GM18909 (cell line): Measurements from ENCODE around the gene PLD6.
"Not testable (repeated sequence)": the region's sequence is repeated elsewhere in the genome, so short reads cannot be mapped to it uniquely, and the experiment has no call there.

Experiments
- ATAC-seq: cut with Tn5 transposase; IDR thresholded peaks from one replicate; pipeline ENCODE4 v1.9.1; 2021; ENCODE audit warnings: mild to moderate bottlenecking; ENCODE audit not compliant: unreplicated experiment, poor library complexity

PLD6 gene

DNA sequence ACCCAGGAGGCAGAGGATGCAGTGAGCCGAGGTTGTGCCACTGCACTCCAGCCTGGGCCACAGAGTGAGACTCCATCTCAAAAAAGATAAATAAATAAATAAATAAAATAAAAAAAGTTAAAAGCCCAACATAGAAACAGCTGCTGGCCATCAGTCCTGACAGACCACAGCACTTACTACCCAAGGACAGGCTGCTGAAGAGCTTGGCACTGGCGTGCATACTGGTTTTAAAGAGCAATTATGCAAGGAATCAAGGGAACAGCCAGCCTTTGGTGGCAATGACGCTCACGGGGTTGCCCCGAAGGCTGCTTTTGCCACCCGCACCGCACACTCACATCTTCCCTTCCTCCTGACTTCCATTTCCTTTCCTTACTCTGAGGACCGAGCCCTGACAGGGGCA, 4.2 kb downstream of the PLD6 start:
- no peak for ATAC-seq

DNA sequence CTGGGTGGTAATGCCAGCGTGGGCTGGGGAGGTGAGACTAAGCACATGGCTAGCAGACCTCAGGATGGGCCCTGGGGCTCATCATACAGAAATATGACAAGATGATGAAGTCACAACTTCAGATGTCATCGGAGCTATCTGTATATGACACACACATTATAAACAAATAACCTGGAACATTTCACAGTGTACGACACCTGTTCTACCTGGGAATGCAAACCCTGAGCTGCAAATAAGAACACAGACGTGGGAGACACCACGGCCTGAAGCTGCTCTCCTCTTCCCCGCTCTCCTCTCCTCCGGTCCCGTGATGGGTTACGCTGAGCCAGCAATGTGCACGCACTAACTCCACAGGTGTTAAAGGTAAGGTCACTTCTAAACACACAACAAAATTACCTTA, 4.9 kb downstream of the PLD6 start:
- ATAC-seq = no peak

DNA sequence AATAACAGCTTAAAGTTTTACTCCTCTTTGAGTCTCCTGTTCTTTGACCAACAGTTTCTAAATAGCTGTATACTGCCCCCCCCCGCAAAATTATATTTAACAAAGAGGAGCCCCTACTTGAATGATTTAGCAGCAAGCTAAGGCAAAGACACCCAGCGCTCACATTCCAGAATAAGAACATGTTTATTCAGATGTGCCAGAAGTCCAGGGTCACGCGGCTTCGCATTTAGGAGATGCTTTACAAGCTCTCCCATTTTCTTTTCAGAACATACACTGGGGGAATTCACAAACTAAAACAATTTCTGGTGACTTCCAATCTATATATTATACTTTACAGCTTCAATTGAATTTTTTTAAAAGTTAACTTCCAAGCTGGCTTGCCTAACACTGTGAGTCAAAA, 5.3 kb downstream of the PLD6 start:
- no peak for ATAC-seq

DNA sequence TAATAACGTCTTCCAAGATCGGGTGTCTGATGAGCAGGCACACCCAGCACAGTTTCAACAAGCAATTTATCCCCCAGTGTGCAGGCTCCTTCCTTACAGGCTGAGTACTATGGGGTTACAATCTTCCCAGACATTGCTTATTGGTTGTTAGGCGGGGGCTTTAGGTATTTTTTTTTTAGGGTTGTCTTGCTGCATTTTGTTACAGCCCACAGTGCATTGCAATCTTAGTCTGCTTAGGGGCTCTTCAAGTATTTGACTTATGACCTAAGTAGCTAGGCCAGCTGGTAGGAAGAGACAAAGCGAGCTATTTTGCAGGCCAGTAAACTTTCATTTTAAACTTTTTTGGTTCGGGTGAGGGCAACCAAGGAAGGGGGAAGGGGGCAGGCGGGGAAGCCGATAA, 5.8 kb downstream of the PLD6 start:
- no peak for ATAC-seq

DNA sequence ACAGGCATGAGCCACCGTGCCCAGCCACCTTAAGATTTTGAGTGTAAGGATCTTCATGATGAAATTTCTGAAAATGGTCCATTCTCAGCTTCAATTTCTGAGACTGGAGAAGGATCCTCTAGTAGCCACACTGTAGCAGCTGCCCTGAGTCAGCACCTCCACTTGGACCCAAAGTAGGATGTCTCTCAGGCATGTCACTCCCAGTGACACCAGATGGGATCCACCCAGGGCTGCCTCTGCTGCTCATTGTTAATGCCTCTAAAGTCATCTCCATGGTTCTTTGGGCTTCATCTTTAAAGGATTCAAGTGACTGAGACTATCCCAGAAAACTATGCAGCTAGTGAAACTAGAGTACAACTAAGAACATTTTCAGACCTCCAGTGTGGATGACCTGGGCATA, 7.9 kb downstream of the PLD6 start:
- no peak for ATAC-seq

DNA sequence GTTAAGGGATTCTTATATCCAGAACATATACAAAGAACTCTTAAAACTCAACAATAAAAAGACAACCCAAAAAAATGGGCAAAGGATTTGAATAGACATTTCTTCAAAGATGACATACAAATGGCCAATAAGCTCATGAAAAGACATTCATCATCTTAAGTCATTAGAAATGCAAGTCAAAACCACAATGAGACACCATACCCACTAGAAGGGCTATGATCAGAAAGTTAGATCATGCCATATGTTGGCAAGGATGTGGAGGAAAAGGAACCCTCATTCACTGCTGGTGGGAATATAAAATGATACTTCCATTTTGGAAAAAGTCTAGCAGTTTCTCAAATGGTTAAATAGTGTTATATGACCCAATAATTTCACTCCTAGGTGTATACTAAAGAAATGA, 9.4 kb downstream of the PLD6 start:
- ATAC-seq = no peak

DNA sequence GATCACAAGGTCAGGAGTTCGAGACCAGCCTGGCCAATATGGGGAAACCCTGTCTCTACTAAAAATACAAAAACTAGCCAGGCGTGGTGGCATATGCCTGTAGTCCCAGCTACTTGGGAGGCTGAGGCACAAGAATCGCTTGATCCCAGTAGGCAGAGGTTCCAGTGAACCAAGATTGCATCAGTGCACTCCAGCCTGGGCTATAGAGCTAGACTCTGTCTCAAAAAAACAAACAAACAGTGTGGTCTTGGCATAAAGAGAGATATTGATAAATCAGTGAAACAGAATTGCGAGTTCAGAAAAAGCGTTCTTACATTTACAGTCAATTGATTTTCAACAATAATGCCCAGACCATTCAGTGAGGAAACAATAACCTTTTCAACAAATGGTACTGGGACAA, 10.7 kb downstream of the PLD6 start:
- ATAC-seq = not testable (repeated sequence)

DNA sequence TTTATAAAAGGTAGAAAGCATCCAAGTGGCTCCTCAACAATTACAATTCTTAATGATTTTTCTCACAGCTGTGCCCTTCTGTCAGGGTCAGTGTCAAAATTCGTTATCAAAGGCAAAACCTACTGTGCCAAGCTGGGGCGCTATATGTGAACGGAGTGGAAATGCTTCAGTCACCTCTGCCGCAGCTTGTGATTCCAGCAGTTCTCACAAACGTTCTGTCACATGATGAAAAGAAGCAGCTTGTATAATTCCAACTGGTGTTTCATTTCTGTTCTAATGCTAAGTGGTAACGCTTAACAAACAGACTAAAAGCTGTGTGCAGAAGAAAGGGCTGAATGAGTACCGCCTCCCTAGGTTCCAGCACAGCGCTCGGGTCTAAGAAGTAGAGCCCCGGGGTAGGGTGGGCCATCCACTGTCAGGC, 14.2 kb downstream of the PLD6 start:
- ATAC-seq = no peak

DNA sequence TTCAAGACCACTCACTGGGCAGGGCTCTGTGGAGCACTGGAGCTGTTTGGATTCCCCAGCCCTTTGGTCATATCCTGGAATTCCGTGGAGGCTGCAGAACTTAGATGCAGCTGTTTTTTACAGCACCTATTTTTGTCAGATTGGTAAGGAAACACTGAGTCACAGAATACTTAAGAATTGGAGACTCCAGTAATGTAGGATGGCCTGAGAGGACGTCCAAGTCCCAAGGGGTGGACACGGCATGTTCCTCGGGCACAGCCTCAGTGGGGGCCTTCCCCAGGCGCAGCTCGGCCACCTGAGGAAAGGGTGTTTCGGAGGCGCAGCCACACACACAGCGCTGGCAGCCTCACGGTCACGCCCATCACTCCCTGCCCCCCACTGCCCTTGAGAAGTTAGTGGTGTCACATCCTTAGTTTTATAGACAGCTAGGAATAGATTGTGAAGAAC, 14.8 kb downstream of the PLD6 start:
- ATAC-seq = no peak

DNA sequence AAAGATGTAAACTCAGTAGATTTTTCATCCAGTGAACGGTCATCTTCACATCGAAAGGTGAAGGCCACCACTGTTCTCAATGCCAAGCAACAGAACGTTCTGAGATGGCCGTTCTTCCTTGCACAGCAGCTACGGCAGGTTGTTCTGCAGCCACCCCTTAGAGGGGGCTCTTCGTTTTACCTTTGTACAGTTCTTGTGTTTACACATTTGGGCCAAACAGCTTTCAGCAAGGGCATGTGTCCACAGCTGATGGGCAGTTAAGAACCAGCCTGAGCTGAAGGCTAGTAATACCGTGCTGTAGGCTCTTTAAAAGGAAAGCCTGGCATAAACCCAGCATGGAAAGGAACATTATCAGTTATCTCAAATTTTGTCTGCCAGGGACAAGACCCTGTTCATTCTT, 15.9 kb downstream of the PLD6 start:
- ATAC-seq = no peak

DNA sequence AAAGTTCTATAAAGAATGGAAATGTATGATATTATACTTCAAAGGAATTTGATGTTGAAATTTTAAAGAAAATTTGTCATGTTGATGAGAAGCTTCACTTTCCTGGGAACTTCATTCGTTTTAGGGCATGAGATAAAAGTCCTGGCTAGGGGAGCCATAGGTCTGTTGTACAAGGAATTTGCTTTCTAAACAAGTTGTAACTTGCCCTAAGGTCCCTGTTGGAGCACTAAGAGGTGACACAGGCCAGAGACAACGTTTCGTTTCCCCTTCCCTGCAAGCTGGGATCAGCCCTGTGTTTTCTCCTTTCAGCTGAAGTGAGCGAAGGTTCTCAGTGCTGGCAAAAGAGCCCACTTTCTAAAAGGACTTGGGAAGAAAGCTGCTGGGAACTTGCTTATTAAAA, 16.6 kb downstream of the PLD6 start:
- ATAC-seq = no peak

DNA sequence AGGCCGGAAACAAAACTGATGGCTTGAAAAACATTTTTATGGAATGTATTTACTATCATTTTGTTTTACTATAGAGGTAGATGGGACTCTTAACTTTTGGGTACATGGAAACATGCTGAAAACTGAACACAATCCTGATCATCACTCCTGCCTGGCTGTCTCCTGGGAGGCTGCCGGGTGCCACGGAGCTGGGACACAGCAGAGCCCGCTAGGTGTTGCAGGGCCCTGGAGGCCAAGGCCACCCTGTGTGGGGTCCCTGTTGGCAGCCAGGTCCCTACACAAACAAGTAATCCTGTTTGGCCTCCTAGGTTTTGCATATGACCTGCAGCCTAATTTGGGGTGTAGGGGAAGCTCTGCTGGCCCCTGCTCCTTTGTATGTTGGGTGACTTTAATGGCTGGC, 17.5 kb downstream of the PLD6 start:
- ATAC-seq = no peak

DNA sequence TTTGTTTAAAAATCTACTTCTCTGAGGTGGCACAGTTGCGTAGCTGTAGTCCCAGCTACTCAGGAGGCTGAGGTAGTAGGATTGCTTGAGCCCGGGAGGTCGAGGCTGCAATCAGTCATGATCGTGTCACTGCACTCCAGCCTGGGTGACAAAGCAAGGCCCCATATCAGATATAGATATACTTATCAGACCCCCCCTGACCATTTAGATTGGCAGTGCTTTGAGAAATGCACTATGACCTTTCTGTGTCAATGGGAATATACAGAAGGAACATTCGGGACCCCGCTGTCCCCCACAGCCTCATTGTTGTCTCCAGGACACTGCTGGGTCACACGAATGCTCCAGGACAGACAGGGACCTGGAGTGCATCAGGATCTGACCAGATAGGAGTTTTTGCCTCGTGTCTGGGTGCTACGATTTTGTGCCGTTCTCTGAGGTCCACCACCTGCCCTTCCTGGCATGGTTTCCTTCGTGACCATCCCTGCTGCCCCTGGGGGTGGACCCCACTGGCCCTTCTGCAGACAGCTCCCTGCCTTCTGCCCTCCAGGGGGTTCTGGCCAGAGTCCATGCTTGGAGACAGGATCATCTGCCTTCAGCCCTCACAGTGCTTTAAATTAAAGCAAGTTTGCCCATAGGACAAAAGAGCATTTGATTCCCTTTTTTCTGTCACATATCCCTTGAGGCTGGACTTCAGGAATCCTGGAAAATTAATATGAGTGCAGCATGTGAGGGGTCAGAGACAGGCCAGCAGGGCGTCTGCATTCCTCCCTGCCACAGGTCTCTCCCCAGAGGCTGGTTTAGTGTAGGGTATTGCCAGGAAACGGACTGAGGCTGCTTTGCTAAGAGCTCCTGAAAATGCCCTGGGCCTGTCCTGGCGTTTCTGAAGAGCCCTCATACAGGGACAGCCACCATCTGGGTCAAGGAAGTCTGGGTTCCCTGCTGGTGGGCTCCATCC, 19.3 kb downstream of the PLD6 start:
- no peak for ATAC-seq

DNA sequence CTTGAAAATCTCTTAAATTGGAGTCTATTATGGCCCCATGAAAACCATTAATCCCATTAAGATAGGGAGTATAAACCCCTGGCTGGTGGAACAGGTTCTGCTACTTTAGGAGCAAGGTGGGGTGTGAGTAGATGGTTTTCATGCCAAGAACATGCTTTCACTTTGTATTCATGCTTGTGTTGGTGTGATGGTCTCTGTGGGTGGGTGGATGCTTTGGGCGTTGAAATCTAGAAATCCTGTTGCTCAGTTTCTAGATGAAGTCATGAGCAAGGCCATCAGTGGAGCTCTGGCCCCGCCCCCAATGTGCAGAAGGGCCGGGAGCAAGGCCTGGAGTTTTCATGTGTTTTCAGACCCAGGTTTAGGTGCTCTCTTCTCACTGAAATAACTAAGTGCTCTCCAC, 20.1 kb downstream of the PLD6 start:
- ATAC-seq = no peak

DNA sequence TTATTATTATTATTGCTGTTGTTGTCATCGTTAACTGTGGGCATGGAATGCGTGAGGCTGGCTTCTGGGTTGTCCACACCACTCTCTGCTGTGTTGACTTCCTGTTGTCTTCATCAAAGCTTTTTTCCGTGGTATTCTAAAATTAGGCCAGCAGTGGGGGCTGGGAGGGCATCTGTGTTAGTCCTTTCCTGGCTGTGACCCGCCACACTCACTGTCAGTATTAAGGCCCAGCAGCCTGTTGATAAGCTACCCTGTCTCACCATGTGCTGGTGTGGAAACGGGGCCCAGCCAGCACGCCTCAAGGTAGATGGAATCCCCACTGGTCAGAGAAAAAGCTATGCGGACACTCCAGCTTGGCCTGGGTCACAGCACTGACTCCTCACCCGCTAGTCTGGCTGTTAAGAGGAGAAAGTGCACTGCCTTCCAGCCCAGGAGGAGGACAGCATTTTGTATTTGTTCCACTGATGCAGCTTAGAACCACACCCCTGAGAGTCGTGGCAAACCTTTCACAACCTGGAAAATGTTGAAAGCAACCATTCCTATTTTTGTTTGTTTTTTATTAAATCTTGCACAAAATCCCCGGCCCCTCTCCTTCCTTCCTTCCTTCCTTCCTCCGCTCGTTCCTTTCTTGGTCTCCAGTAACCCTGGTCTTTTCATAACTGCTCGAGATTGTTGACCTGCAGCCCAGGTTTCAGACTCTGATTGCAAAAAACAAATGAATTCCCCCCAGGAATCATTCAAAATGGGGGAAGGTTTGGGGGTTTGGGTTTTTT, 21.0 kb downstream of the PLD6 start:
- not testable (repeated sequence) for ATAC-seq

DNA sequence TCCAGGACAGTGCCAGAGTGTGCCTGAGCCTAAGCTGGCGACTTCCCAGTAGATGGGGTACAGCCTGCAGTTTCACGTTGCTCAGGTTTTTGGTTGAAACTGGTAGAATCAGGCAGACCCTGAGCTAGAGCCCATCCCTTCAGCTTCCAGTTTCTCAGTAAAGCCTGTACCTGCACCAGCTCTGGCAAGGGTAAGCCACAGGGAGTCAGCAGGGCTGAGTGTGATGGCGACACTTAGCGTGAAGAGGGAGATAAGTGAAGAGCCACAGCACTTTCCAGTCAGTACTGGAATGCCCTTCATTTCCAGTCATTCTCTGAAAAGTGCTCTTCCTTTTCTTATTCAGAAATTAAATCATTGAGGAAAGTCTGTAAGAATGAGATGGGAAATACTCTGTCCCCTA, 22.4 kb downstream of the PLD6 start:
- ATAC-seq = no peak

DNA sequence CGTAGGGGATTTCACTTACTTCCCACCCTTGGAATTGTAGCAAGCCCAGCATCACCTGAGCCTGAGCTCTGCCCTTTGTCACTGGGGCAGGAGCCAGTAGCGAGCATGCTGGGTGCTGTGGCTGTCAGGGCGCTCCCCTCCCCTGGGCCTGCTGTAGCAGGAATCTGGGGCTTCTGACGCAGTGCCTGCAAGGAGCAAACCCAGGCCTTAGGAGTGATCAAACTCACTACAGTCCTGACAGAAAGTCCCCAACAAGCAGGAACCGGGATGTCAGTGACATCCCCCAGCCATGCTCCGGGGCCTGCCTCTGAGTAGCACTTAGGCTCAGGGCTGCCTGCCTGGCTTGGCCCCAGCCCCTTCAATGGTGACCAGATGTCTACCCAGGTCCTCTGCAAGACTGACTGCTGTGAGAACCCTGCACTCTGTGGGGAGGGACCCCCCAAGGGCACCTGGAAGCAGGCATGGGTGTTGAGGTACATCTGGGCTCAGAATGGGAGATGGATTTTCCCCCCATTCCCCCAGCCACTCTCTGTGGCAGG, 23.5 kb downstream of the PLD6 start:
- ATAC-seq = no peak

DNA sequence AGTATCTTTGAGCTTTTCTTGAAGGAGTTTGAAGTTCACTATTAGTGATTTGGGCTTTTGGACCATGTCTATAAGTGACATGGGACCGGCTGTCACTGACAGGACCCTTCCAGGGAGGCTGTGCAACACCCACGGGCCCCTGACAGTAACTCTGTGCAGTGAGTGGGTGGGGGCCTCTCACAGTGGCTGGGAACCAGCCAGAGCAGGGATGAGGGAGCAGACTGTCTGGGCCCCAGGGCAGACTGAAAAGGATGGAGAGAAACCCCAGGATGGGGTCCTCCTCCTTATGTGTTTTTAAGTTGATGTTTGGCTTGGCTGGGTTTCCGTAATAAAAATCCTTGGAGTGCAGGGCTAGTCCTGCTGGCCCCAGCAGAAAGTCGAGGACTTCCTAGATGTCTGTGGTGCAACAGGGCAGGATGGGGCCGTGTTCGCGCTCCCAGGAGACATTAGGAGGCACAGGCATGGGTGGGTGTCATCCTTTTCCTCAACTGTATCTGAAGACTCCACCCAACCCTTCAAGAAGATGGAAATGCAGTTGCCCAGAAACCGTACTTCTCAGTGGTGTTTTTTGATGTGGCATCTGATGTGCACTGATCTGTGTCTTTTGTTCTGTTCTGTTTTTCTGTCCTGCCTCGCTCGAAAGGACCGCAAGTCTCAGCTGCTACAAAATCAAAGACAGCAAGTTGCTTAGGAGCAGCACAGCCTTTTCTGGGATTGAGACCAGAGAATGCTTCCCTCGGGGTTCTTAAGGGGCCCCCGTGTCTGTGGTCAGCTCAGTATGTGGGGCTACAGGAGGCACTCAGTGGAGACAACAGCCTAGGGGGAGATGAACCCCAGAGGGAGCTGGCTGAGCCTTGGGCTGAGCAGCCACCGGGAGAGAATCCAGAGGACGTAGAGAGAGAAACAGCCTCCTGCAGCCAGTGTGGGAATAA, 24.2 kb downstream of the PLD6 start:
- ATAC-seq = no peak

DNA sequence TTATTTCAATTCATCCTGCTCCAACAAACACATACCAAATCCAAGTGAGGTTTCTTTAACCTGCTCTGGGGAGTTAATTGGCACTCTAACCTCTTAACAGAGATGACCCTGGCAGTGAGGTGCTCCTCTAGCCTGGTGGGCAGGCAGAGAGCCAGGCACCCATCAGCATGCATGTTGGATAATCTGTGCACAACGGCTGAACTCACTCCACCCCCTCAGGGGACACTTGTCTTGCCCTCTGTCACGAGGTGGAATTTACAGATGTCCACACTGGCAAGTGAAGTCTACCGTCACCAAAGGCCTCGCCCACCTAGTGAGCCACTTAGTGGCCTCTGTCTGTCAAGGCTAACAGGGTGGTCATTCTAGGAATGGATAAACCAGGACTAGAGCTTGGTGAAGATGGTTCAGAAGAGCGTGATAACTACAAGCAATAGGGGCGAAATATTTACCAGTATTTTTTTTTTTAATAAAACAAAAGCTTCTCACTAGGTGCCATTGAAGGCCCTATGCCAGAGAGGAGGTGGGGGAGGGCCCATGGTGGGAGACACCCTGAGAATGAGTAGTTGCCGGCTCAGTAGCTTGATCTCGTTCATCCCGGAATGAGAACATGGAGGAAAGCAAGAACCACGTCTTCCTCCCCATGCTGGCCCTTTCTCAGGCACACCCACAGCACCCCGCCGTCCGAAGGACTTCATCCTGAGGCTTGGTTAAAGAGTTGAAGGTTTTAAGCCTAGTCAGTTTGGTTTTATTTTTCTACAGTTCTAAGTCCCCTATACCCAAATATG, 25.2 kb downstream of the PLD6 start:
- ATAC-seq = no peak
